GM12865 (cell line): ENCODE measurements around the gene SMIM30.
"Not testable (repeated sequence)": the region's sequence is repeated elsewhere in the genome, so short reads cannot be mapped to it uniquely, and the experiment has no call there.

Experiments used
- DNase-seq: peaks from one replicate; pipeline ENCODE4 v3.0.0; 2010; ENCODE audit warnings: low read depth
- H3K4me3 ChIP-seq: 2 replicates; pipeline ENCODE4 v1.5.1; 2011; ENCODE audit warnings: mild to moderate bottlenecking, low read depth, low read length, control low read depth
- CTCF ChIP-seq: IDR thresholded peaks from 2 replicates; pipeline ENCODE4 v1.5.1; 2011; ENCODE audit warnings: low read length, control low read depth, low read depth, inconsistent platforms; ENCODE audit not compliant: insufficient read depth; ENCODE audit errors: missing control alignments

SMIM30 gene

GRCh38 chr7:113128031-113128430 is 9.7 kb upstream of the SMIM30 start:
- TF ChIP-seq CTCF = no peak
- H3K4me3 ChIP-seq = no peak overlapping the region
- no peak for DNase-seq

GRCh38 chr7:113125728-113126127 is 7.4 kb upstream of the SMIM30 start:
- no peak for DNase-seq
- no peak for TF ChIP-seq CTCF
- H3K4me3 ChIP-seq = no peak overlapping the region

- TF ChIP-seq CTCF = no peak
- no peak for DNase-seq
- H3K4me3 ChIP-seq = no peak overlapping the region
Measured at GRCh38 chr7:113122744-113123143, 4.4 kb upstream of the SMIM30 start.

GRCh38 chr7:113120647-113121046 is 2.3 kb upstream of the SMIM30 start:
- no peak overlapping the region for H3K4me3 ChIP-seq
- TF ChIP-seq CTCF = no peak
- DNase-seq = no peak

- TF ChIP-seq CTCF = no peak
- no peak for DNase-seq
- no peak overlapping the region for H3K4me3 ChIP-seq
Measured at GRCh38 chr7:113119429-113119828, 1.1 kb upstream of the SMIM30 start.

GRCh38 chr7:113117374-113117774 is 980 bp downstream of the SMIM30 start:
- H3K4me3 ChIP-seq = peak overlapping the region; percentile 83
- not testable (repeated sequence) for DNase-seq

- DNase-seq = peak; percentile 38
- TF ChIP-seq CTCF = no peak
- H3K4me3 ChIP-seq = no peak overlapping the region
Measured at GRCh38 chr7:113113912-113114311, 4.4 kb downstream of the SMIM30 start.

GRCh38 chr7:113109718-113110117 is 8.6 kb downstream of the SMIM30 start:
- no peak overlapping the region for H3K4me3 ChIP-seq
- no peak for TF ChIP-seq CTCF
- no peak for DNase-seq
